Measurements from ENCODE around the gene MYO1B. TPM values are rescaled to one million over a fixed set of nuclear protein-coding genes. Genes with fewer than 3 reads are reported as not detected.

MYO1B gene
- total RNA-seq, 5 donors from 2014 or later (not counting 1 experiment from before 2014, with no cell fraction given): 0.39 to 1.3 (median 0.73) TPM

GRCh38 chr2:191315365-191315752, 70.2 kb downstream of the MYO1B start:
- ATAC-seq (replicated peaks in 1 of 4): no peak
- Mint-ChIP-seq H3K27ac (no peak overlapping the region), H3K4me1 (no peaks in the 10 kb centered on the region), H3K4me3 (no peak overlapping the region), H3K27me3 (peaks cover 4 to 11% of the 10 kb centered on the region in 2 donors), H3K9me3 (no peaks in the 10 kb centered on the region), H3K36me3 (no peaks in the 10 kb centered on the region)
- H3K4me3 ChIP-seq (ENCODE audit: control insufficient read depth in 1 of 2, extremely low read depth in 1 of 2, low read length in 1 of 2): no peak overlapping the region
- no peak overlapping the region for H3K27ac ChIP-seq (ENCODE audit: low read length)
- H3K4me1 ChIP-seq (ENCODE audit: control insufficient read depth in 1 of 2, extremely low read depth in 1 of 2, insufficient read depth in 2 of 2, low read length in 2 of 2): no peaks in the 10 kb centered on the region
- no peak for DNase-seq
- no peaks in the 10 kb centered on the region for H3K36me3 ChIP-seq (ENCODE audit: control insufficient read depth in 2 of 2, extremely low read depth in 1 of 2, insufficient read depth in 1 of 2, low read length in 1 of 2)
- CTCF ChIA-PET: interaction anchor here in 1 of 2 donors (0.6 to 0.7 kb wide), 2 partner anchors 10 to 132 kb away, joined by 3 read pairs; no protein-coding TSS in a partner anchor
- H3K9me3 ChIP-seq: no peaks in the 10 kb centered on the region
- POLR2A ChIA-PET: interaction anchor here (0.5 to 0.7 kb wide), 2 partner anchors 19 to 267 kb away, joined by 4 to 7 read pairs; no protein-coding TSS in a partner anchor
- H3K27me3 ChIP-seq (replicated peaks in 1 of 2; ENCODE audit: control insufficient read depth in 2 of 2, extremely low read depth in 1 of 2, insufficient read depth in 2 of 2, low read length in 1 of 2): no peaks in the 10 kb centered on the region

GRCh38 chr2:191316246-191316994, 71.2 kb downstream of the MYO1B start:
- peaks cover under 1 to 4% (median 2%) of the 10 kb centered on the region in 3 donors for H3K4me1 Mint-ChIP-seq
- H3K36me3 Mint-ChIP-seq: no peaks in the 10 kb centered on the region
- Histone ChIP-seq H3K27ac (ENCODE audit: low read length) (no peak overlapping the region), H3K4me3 (ENCODE audit: control insufficient read depth in 1 of 2, extremely low read depth in 1 of 2, low read length in 1 of 2) (no peak overlapping the region), H3K27me3 (replicated peaks in 1 of 2; ENCODE audit: control insufficient read depth in 2 of 2, extremely low read depth in 1 of 2, insufficient read depth in 2 of 2, low read length in 1 of 2) (no peaks in the 10 kb centered on the region), H3K9me3 (no peaks in the 10 kb centered on the region), H3K36me3 (ENCODE audit: control insufficient read depth in 2 of 2, extremely low read depth in 1 of 2, insufficient read depth in 1 of 2, low read length in 1 of 2) (no peaks in the 10 kb centered on the region), H3K4me1 (ENCODE audit: control insufficient read depth in 1 of 2, extremely low read depth in 1 of 2, insufficient read depth in 2 of 2, low read length in 2 of 2) (no peaks in the 10 kb centered on the region)
- no peaks in the 10 kb centered on the region for H3K9me3 Mint-ChIP-seq
- H3K27ac Mint-ChIP-seq: no peak overlapping the region
- ChIA-PET POLR2A (no interaction called here), CTCF (no interaction called here)
- H3K4me3 Mint-ChIP-seq: no peak overlapping the region
- ATAC-seq (replicated peaks in 1 of 4): no peak
- no peak for DNase-seq
- H3K27me3 Mint-ChIP-seq: peaks cover 4 to 11% of the 10 kb centered on the region in 2 donors
- WGBS (ENCODE audit: insufficient coverage): 60% methylated on average over 3 of the region's 4 CpGs

DNA sequence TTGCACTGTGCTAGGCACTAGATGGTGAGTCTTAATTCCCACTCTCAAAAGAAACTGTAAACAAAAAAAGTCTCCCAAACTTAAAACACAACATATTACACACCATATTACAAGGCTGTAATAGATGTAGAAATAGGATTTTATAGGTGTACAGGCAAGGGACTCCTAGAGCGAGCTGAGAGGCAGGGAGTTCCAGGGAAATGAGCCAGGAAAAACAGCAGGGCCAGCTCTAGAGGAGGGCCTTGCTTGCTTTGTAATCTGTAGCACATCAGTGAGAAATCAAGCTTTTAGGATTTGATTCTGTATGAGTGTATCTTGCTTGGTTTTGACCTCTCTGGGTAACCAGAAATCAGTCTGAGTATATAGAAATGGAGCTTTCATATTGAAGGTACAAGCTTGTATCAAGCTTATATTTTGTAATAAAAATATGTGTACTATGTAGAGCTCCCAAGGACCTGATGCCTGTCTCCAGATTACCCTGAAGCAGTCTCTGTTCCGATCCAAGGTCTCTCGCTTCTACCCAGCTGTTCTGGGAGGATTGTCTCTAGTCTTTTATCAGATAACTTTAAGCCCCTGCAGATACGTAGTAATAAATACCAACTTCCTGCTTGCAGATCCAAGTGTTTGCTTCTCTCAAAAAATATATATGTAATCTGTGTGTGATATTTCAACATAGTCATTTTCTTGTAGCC, 73.0 kb downstream of the MYO1B start:
- POLR2A ChIA-PET: interaction anchor here in 1 of 2 donors (0.6 kb wide), 1 partner anchor 502 kb away, joined by 3 read pairs; no protein-coding TSS in a partner anchor

DNA sequence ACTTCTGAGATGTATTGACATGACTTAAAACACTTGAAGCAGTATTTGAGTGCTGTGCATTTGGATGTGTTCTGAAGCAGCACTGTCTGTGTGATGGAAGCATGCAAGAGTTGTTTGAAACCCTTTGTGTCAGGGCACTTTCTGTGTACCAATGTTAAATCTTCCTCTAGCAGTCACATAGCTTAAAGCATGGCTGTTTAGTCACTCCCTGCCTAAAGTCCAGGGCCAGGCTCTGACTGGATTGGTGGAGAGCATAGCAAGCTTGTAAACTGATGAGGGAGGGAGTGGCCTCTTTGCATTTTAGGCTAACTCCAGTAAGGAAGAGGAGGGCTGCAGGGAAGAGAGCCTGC, 73.5 kb downstream of the MYO1B start:
- ATAC-seq (replicated peaks in 1 of 4) (no peak), DNase-seq (no peak)
- ChIA-PET CTCF (interaction anchor here in 1 of 2 donors (1.0 kb wide), 1 partner anchor 53 kb away, joined by 3 read pairs; no protein-coding TSS in a partner anchor), POLR2A (no interaction called here)
- Mint-ChIP-seq H3K4me3 (no peak overlapping the region), H3K4me1 (peaks cover 16 to 22% (median 18%) of the 10 kb centered on the region in 3 donors), H3K36me3 (no peaks in the 10 kb centered on the region), H3K27me3 (peaks cover 4 to 14% of the 10 kb centered on the region in 2 donors), H3K9me3 (no peaks in the 10 kb centered on the region), H3K27ac (no peak overlapping the region)
- no peaks in the 10 kb centered on the region for H3K9me3 ChIP-seq
- H3K4me1 ChIP-seq (ENCODE audit: control insufficient read depth in 1 of 2, extremely low read depth in 1 of 2, insufficient read depth in 2 of 2, low read length in 2 of 2): peaks cover 0 to 8% of the 10 kb centered on the region in 2 experiments
- H3K36me3 ChIP-seq (ENCODE audit: control insufficient read depth in 2 of 2, extremely low read depth in 1 of 2, insufficient read depth in 1 of 2, low read length in 1 of 2): no peaks in the 10 kb centered on the region
- no peaks in the 10 kb centered on the region for H3K27me3 ChIP-seq (replicated peaks in 1 of 2; ENCODE audit: control insufficient read depth in 2 of 2, extremely low read depth in 1 of 2, insufficient read depth in 2 of 2, low read length in 1 of 2)
- no peak overlapping the region for H3K4me3 ChIP-seq (ENCODE audit: control insufficient read depth in 1 of 2, extremely low read depth in 1 of 2, low read length in 1 of 2)
- no peak overlapping the region for H3K27ac ChIP-seq (ENCODE audit: low read length)

More for the DNA sequence above, 73.0 kb downstream of the MYO1B start:
- Mint-ChIP-seq H3K36me3 (no peaks in the 10 kb centered on the region), H3K27ac (no peak overlapping the region), H3K4me1 (peaks cover 16 to 21% (median 18%) of the 10 kb centered on the region in 3 donors), H3K4me3 (no peak overlapping the region), H3K27me3 (peaks cover 4 to 14% of the 10 kb centered on the region in 2 donors), H3K9me3 (no peaks in the 10 kb centered on the region)
- no peaks in the 10 kb centered on the region for H3K9me3 ChIP-seq
- DNase-seq (no peak), ATAC-seq (replicated peaks in 1 of 4) (no peak)
- H3K27me3 ChIP-seq (replicated peaks in 1 of 2; ENCODE audit: control insufficient read depth in 2 of 2, extremely low read depth in 1 of 2, insufficient read depth in 2 of 2, low read length in 1 of 2): no peaks in the 10 kb centered on the region
- H3K36me3 ChIP-seq (ENCODE audit: control insufficient read depth in 2 of 2, extremely low read depth in 1 of 2, insufficient read depth in 1 of 2, low read length in 1 of 2): no peaks in the 10 kb centered on the region
- H3K4me1 ChIP-seq (ENCODE audit: control insufficient read depth in 1 of 2, extremely low read depth in 1 of 2, insufficient read depth in 2 of 2, low read length in 2 of 2): peaks cover 0 to 8% of the 10 kb centered on the region in 2 experiments
- CTCF ChIA-PET: interaction anchor here in 1 of 2 donors (1.0 kb wide), 1 partner anchor 52 kb away, joined by 3 read pairs; no protein-coding TSS in a partner anchor
- 86% methylated on average over 1 of the region's 4 CpGs for WGBS (ENCODE audit: insufficient coverage)
- H3K27ac ChIP-seq (ENCODE audit: low read length): no peak overlapping the region
- no peak overlapping the region for H3K4me3 ChIP-seq (ENCODE audit: control insufficient read depth in 1 of 2, extremely low read depth in 1 of 2, low read length in 1 of 2)

DNA sequence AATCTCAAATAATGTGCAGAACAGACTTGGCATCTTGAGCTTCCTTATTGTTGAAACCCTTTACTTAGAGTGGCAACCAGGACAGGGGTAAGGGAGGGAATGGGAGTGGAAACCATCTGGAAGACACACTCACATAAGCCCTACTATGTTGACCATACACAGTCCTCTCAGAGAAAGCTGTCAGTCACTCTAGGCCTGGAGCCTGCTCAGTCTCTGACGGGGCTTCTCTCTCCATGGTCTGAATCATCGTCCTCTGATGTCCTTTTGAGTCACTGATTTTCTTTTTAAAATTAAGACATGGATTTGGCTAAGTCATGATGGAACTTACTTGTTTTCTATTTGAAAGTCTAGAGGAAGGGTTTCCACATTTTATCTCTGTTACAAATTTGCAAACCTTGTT, 74.0 kb downstream of the MYO1B start:
- peaks cover 0 to 8% of the 10 kb centered on the region in 2 experiments for H3K4me1 ChIP-seq (ENCODE audit: control insufficient read depth in 1 of 2, extremely low read depth in 1 of 2, insufficient read depth in 2 of 2, low read length in 2 of 2)
- peaks cover under 1% of the 10 kb centered on the region for H3K36me3 Mint-ChIP-seq
- H3K9me3 Mint-ChIP-seq: peaks cover 0 to 2% (median 2%) of the 10 kb centered on the region in 3 donors
- H3K36me3 ChIP-seq (ENCODE audit: control insufficient read depth in 2 of 2, extremely low read depth in 1 of 2, insufficient read depth in 1 of 2, low read length in 1 of 2): no peaks in the 10 kb centered on the region
- ATAC-seq (replicated peaks in 1 of 4) (no peak), DNase-seq (no peak)
- WGBS (ENCODE audit: insufficient coverage): 83% methylated on average over 2 of the region's 2 CpGs
- H3K4me3 ChIP-seq (ENCODE audit: control insufficient read depth in 1 of 2, extremely low read depth in 1 of 2, low read length in 1 of 2): no peak overlapping the region
- H3K4me3 Mint-ChIP-seq: no peak overlapping the region
- no peak overlapping the region for H3K27ac ChIP-seq (ENCODE audit: low read length)
- ChIA-PET CTCF (interaction anchor here in 1 of 2 donors (1.0 kb wide), 1 partner anchor 53 kb away, joined by 3 read pairs; no protein-coding TSS in a partner anchor), POLR2A (no interaction called here)
- peaks cover 4 to 14% of the 10 kb centered on the region in 2 donors for H3K27me3 Mint-ChIP-seq
- H3K9me3 ChIP-seq: no peaks in the 10 kb centered on the region
- no peaks in the 10 kb centered on the region for H3K27me3 ChIP-seq (replicated peaks in 1 of 2; ENCODE audit: control insufficient read depth in 2 of 2, extremely low read depth in 1 of 2, insufficient read depth in 2 of 2, low read length in 1 of 2)
- no peak overlapping the region for H3K27ac Mint-ChIP-seq
- peaks cover 16 to 22% (median 18%) of the 10 kb centered on the region in 3 donors for H3K4me1 Mint-ChIP-seq

- H3K27me3 Mint-ChIP-seq: peaks cover 4 to 17% of the 10 kb centered on the region in 2 donors
- peaks cover 4% of the 10 kb centered on the region for H3K36me3 Mint-ChIP-seq
- ChIA-PET CTCF (interaction anchor here in 1 of 2 donors (0.6 kb wide), 1 partner anchor 143 kb away, joined by 3 read pairs; no protein-coding TSS in a partner anchor), POLR2A (interaction anchor here in 1 of 2 donors (0.6 kb wide), 1 partner anchor 45 kb away, joined by 4 read pairs; no protein-coding TSS in a partner anchor)
- H3K27ac Mint-ChIP-seq: no peak overlapping the region
- H3K4me1 Mint-ChIP-seq: peaks cover 16 to 22% (median 18%) of the 10 kb centered on the region in 3 donors
- no CpG with 5 or more reads among the region's 1 CpG for WGBS (ENCODE audit: insufficient coverage)
- H3K4me3 Mint-ChIP-seq: no peak overlapping the region
- H3K4me1 ChIP-seq (ENCODE audit: control insufficient read depth in 1 of 2, extremely low read depth in 1 of 2, insufficient read depth in 2 of 2, low read length in 2 of 2): peaks cover 0 to 8% of the 10 kb centered on the region in 2 experiments
- no peaks in the 10 kb centered on the region for H3K9me3 ChIP-seq
- ATAC-seq (replicated peaks in 1 of 4) (no peak), DNase-seq (no peak)
- H3K36me3 ChIP-seq (ENCODE audit: control insufficient read depth in 2 of 2, extremely low read depth in 1 of 2, insufficient read depth in 1 of 2, low read length in 1 of 2): no peaks in the 10 kb centered on the region
- H3K9me3 Mint-ChIP-seq: peaks cover 5 to 6% (median 6%) of the 10 kb centered on the region in 3 donors
- no peak overlapping the region for H3K27ac ChIP-seq (ENCODE audit: low read length)
- H3K27me3 ChIP-seq (replicated peaks in 1 of 2; ENCODE audit: control insufficient read depth in 2 of 2, extremely low read depth in 1 of 2, insufficient read depth in 2 of 2, low read length in 1 of 2): no peaks in the 10 kb centered on the region
- H3K4me3 ChIP-seq (ENCODE audit: control insufficient read depth in 1 of 2, extremely low read depth in 1 of 2, low read length in 1 of 2): no peak overlapping the region
These were observed 75.7 kb downstream of the MYO1B start for GRCh38 chr2:191320881-191321280.
